Endodermal cell (in vitro differentiated cells): ENCODE measurements around the gene KLK12. TPM values are rescaled to one million over a fixed set of nuclear protein-coding genes. Genes with fewer than 3 reads are reported as not detected.

Experiments used
- DNase-seq: peaks from one replicate; pipeline ENCODE4 v3.0.0-alpha.2; 2017
- H3K27ac ChIP-seq: 2 replicates; pipeline ENCODE4 v1.5.1; 2013; ENCODE audit warnings: mild to moderate bottlenecking, low read depth, low read length, moderate library complexity
- H3K27me3 ChIP-seq: 2 replicates; pipeline ENCODE4 v1.6.1; 2013; ENCODE audit warnings: mild to moderate bottlenecking, low read length, moderate library complexity; ENCODE audit not compliant: insufficient read depth, control insufficient read depth, poor library complexity, severe bottlenecking
- H3K36me3 ChIP-seq: 2 replicates; pipeline ENCODE4 v1.7.0; 2013; ENCODE audit warnings: mild to moderate bottlenecking, low read length, moderate library complexity; ENCODE audit not compliant: control insufficient read depth, insufficient read depth
- H3K4me1 ChIP-seq: one replicate; pipeline ENCODE4 v1.7.0; 2013; ENCODE audit warnings: low read length; ENCODE audit not compliant: control insufficient read depth, insufficient read depth
- H3K4me3 ChIP-seq: 2 replicates; pipeline ENCODE4 v1.5.1; 2013; ENCODE audit warnings: mild to moderate bottlenecking, low read length, moderate library complexity
- H3K9ac ChIP-seq: 2 replicates; pipeline ENCODE4 v1.6.1; 2013; ENCODE audit warnings: mild to moderate bottlenecking, low read length, moderate library complexity; ENCODE audit not compliant: poor library complexity, severe bottlenecking; ENCODE audit errors: extremely low read depth
- H3K9me3 ChIP-seq: 2 replicates; pipeline ENCODE4 v1.6.1; 2013; ENCODE audit warnings: mild to moderate bottlenecking, low read length, moderate library complexity; ENCODE audit not compliant: control insufficient read depth
- H3K27ac Mint-ChIP-seq: 2 replicates; pipeline ENCODE4 v1.8.0; 2020; ENCODE audit warnings: mixed read lengths
- H3K27me3 Mint-ChIP-seq: 2 replicates; pipeline ENCODE4 v1.8.0; 2021; ENCODE audit warnings: mild to moderate bottlenecking, mixed read lengths; ENCODE audit not compliant: insufficient read depth
- H3K36me3 Mint-ChIP-seq: 2 replicates; pipeline ENCODE4 v1.8.0; 2020; ENCODE audit warnings: low read depth, mixed read lengths
- H3K4me1 Mint-ChIP-seq: 2 replicates; pipeline ENCODE4 v1.8.0; 2020; ENCODE audit warnings: mixed read lengths
- H3K4me3 Mint-ChIP-seq: 2 replicates; pipeline ENCODE4 v1.8.0; 2020; ENCODE audit warnings: mild to moderate bottlenecking, moderate library complexity, mixed read lengths
- H3K9me3 Mint-ChIP-seq: 2 replicates; pipeline ENCODE4 v1.8.0; 2020; ENCODE audit warnings: mild to moderate bottlenecking, mixed read lengths
- CTCF ChIP-seq: fragments of 200-600 bp; sonication (generic); conservative IDR thresholded peaks from 2 replicates; pipeline ENCODE4 v1.5.0; 2021; ENCODE audit warnings: antibody characterized with exemption, mild to moderate bottlenecking
- WGBS, 2 experiments: methylation state at CpG; one replicate each; pipeline versions ENCODE4 v1.1.5 to v1.1.7; 2013; ENCODE audit warnings: missing lambda C conversion rate in 2 of 2, mixed read lengths in 1 of 2; ENCODE audit not compliant: insufficient coverage in 1 of 2, insufficient read length in 1 of 2; 5-methylcytosine and 5-hydroxymethylcytosine counted together
- total RNA-seq, 2 donors: library from RNA; stranded (reverse); fragmentation: NEBNext Ultra II Directional in 1 of 2; extraction: Animal tissue kit (Norgen Biotek cat#: 25700) in 1 of 2; gene quantifications; 2 replicates in 1 of 2; 3 replicates in 1 of 2; pipeline ENCODE4 v1.2.1, GENCODE V29; 2021

KLK12 gene
- total RNA-seq, 2 donors from 2014 or later = not detected

DNA sequence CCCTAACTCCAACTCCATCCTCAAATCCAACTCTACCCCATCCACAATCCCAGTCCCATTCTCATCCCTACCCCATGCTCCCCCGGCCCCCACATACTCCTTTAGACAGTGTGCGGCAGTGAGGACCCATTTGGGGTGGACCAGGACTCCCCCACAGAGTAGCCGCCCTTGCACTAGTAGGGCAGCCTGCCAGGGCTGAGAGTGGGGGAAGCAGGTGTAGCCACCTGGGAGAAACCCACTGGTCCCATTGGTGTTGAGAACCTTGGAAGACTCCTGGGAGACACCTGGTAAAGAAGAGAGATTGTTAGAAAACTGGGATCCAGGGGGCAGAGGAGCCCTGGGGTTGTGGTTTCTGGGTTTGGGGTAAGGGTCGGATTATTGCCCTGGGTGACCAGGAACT is 25.5 kb upstream of the KLK12 start:
- DNase-seq = no peak
- Histone ChIP-seq H3K9ac (no peak overlapping the region), H3K36me3 (no peaks in the 10 kb centered on the region), H3K9me3 (no peaks in the 10 kb centered on the region), H3K4me1 (no peaks in the 10 kb centered on the region), H3K27ac (no peak overlapping the region), H3K4me3 (no peak overlapping the region), H3K27me3 (peaks cover under 1% of the 10 kb centered on the region)
- 67 to 71% methylated on average over 4 of the region's 4 CpGs for WGBS, 2 experiments
- Mint-ChIP-seq H3K9me3 (no peaks in the 10 kb centered on the region), H3K4me1 (peaks cover 1% of the 10 kb centered on the region), H3K36me3 (no peaks in the 10 kb centered on the region), H3K4me3 (no peak overlapping the region), H3K27me3 (peaks cover 15% of the 10 kb centered on the region), H3K27ac (no peak overlapping the region)
- no peak for TF ChIP-seq CTCF

DNA sequence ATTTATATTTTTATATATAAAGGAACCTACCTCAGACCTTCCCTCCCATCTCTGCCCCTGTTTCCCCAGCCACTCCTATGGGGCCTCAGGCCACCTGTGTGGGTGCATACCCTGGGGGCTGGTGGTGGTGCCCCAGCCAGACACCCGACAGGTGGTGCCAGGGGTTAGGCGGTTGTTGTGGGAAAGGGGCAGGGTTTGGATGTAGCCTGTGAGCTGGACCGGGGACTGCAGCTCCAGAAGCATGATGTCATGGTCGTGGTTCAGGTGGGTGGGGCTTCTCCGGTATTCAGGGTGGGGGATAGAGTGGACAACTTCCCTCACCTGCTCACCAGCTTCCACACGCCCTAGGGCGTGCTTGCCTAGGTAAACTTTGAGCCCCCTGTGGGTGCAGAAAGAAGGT is 24.9 kb upstream of the KLK12 start:
- H3K4me3 Mint-ChIP-seq = no peak overlapping the region
- H3K9ac ChIP-seq = no peak overlapping the region

DNA sequence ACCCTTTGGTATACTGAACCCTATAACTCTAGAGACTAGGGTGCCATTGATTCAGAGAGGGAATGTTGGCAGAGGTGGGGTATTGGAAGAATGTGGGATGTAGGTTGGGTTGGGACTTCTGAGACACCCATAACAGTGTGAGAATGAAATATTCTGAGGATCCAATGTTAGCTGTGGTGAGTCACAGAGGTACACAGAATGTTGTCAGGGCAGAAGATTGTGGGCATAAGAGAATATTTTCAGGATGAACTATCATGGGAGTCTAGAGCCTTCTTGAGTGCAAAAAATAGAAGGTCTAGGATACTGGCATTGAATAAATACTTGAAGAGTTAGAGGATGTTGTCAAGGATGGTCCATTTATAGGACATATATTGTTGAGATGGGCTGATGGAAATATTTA is 21.1 kb upstream of the KLK12 start:
- H3K27ac ChIP-seq = no peak overlapping the region
- no peaks in the 10 kb centered on the region for H3K27me3 ChIP-seq
- H3K4me3 ChIP-seq = no peak overlapping the region
- no peaks in the 10 kb centered on the region for H3K9me3 ChIP-seq
- Mint-ChIP-seq H3K9me3 (no peaks in the 10 kb centered on the region), H3K4me3 (no peak overlapping the region), H3K4me1 (peaks cover 7% of the 10 kb centered on the region), H3K27me3 (peaks cover 10% of the 10 kb centered on the region), H3K36me3 (no peaks in the 10 kb centered on the region), H3K27ac (no peak overlapping the region)
- no peak for TF ChIP-seq CTCF
- H3K9ac ChIP-seq = no peak overlapping the region
- no peaks in the 10 kb centered on the region for H3K4me1 ChIP-seq
- H3K36me3 ChIP-seq = no peaks in the 10 kb centered on the region
- no peak for DNase-seq

More for the DNA sequence above, 24.9 kb upstream of the KLK12 start:
- no peaks in the 10 kb centered on the region for H3K9me3 ChIP-seq
- no peak overlapping the region for H3K27ac ChIP-seq
- H3K4me1 ChIP-seq = no peaks in the 10 kb centered on the region
- no peaks in the 10 kb centered on the region for H3K27me3 ChIP-seq
- H3K27ac Mint-ChIP-seq = no peak overlapping the region
- no peak for TF ChIP-seq CTCF
- H3K4me3 ChIP-seq = no peak overlapping the region
- H3K9me3 Mint-ChIP-seq = no peaks in the 10 kb centered on the region
- H3K4me1 Mint-ChIP-seq = no peaks in the 10 kb centered on the region
- WGBS, 2 experiments = 92% methylated on average over 5 of the region's 7 CpGs; no CpG with 5 or more reads in 1 of the 2 experiments
- H3K36me3 Mint-ChIP-seq = no peaks in the 10 kb centered on the region
- peaks cover 13% of the 10 kb centered on the region for H3K27me3 Mint-ChIP-seq
- DNase-seq = no peak
- no peaks in the 10 kb centered on the region for H3K36me3 ChIP-seq
